Measurements from ENCODE around the gene ADGRF1. TPM values are rescaled to one million over a fixed set of nuclear protein-coding genes. Genes with fewer than 3 reads are reported as not detected.
"Not testable (repeated sequence)": the region's sequence is repeated elsewhere in the genome, so short reads cannot be mapped to it uniquely, and the experiment has no call there.

Gene ADGRF1
- total and polyA plus RNA-seq, 2 donors (not counting 3 experiments of a cell fraction or from before 2014, with no cell fraction given), result not detected

GRCh38 chr6:47090881-47091280 is 48.7 kb upstream of the ADGRF1 start:
- no peaks in the 10 kb centered on the region for H3K27me3 ChIP-seq (ENCODE audit: control insufficient read depth in 2 of 2, insufficient read depth in 2 of 2, low read length in 2 of 2)
- no peak overlapping the region for H3K9ac ChIP-seq (replicated peaks; ENCODE audit: extremely low read depth, insufficient read depth, low read length)
- CTCF ChIA-PET, result no interaction called here
- H2AFZ ChIP-seq (ENCODE audit: low read depth, low read length), result no peak overlapping the region
- TF ChIP-seq, protein P1, sequence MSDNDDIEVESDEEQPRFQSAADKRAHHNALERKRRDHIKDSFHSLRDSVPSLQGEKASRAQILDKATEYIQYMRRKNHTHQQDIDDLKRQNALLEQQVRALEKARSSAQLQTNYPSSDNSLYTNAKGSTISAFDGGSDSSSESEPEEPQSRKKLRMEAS (IDR thresholded peaks at IDR 0.05; ENCODE audit: insufficient read depth, insufficient read length), result no peak
- no peak for TF ChIP-seq GATA2 (IDR thresholded peaks at IDR 0.05; ENCODE audit: insufficient read depth, insufficient read length, low read depth, low read length)
- TF ChIP-seq POLR2AphosphoS5 (IDR thresholded peaks at IDR 0.05; ENCODE audit: insufficient read depth, low read depth, low read length), result no peak
- no peak for TF ChIP-seq POLR2A (IDR thresholded peaks at IDR 0.05; ENCODE audit: low read depth, low read length)
- no peak for TF ChIP-seq JUN (IDR thresholded peaks at IDR 0.05; ENCODE audit: borderline replicate concordance, insufficient read depth, insufficient read length, low read depth)
- no peak for TF ChIP-seq MYC (IDR thresholded peaks at IDR 0.05; ENCODE audit: low read depth, low read length)
- TF ChIP-seq, protein P2, sequence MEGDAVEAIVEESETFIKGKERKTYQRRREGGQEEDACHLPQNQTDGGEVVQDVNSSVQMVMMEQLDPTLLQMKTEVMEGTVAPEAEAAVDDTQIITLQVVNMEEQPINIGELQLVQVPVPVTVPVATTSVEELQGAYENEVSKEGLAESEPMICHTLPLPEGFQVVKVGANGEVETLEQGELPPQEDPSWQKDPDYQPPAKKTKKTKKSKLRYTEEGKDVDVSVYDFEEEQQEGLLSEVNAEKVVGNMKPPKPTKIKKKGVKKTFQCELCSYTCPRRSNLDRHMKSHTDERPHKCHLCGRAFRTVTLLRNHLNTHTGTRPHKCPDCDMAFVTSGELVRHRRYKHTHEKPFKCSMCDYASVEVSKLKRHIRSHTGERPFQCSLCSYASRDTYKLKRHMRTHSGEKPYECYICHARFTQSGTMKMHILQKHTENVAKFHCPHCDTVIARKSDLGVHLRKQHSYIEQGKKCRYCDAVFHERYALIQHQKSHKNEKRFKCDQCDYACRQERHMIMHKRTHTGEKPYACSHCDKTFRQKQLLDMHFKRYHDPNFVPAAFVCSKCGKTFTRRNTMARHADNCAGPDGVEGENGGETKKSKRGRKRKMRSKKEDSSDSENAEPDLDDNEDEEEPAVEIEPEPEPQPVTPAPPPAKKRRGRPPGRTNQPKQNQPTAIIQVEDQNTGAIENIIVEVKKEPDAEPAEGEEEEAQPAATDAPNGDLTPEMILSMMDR (IDR thresholded peaks at IDR 0.05; ENCODE audit: extremely low read depth in 1 of 2, insufficient read depth in 1 of 2, low read depth in 1 of 2, low read length in 2 of 2), result no peak
- no peak for TF ChIP-seq FOS (IDR thresholded peaks at IDR 0.05; ENCODE audit: borderline replicate concordance, insufficient read depth, low read length)
- no peak for TF ChIP-seq EZH2 (IDR thresholded peaks at IDR 0.05; ENCODE audit: borderline replicate concordance, low read depth, low read length, severe bottlenecking)
- no peak overlapping the region for H3K4me2 ChIP-seq (ENCODE audit: insufficient read depth, low read length)
- FAIRE-seq, result no peak
- no peak for DNase-seq (ENCODE audit: low read depth, low spot score)
- intact Hi-C loops (cut with micrococcal nuclease), result loop anchor here (10.0 kb wide), 1 partner anchor 324 kb away; no protein-coding TSS in a partner anchor
- H3K27ac ChIP-seq (ENCODE audit: insufficient read depth, low read depth, low read length), result no peak overlapping the region
- no peaks in the 10 kb centered on the region for H3K79me2 ChIP-seq (ENCODE audit: control insufficient read depth, insufficient read depth, low read length)
- POLR2A ChIA-PET, result no interaction called here
- H4K20me1 ChIP-seq (replicated peaks; ENCODE audit: control insufficient read depth, extremely low read depth, insufficient read depth, low read length), result no peaks in the 10 kb centered on the region
- dilution Hi-C loops (cut with MboI; ENCODE audit: extremely low pct_ligation_motif_present, low sequenced_read_pairs), result loop anchor here (25.0 kb wide), 1 partner anchor 146 kb away; no protein-coding TSS in a partner anchor
- H3K36me3 ChIP-seq (ENCODE audit: control insufficient read depth in 2 of 2, extremely low read depth in 1 of 2, insufficient read depth in 2 of 2, low read length in 2 of 2), result no peaks in the 10 kb centered on the region
- no peak overlapping the region for H3K4me3 ChIP-seq (replicated peaks in 1 of 3; ENCODE audit: insufficient read depth in 1 of 3, low read depth in 1 of 3, low read length in 3 of 3)
- no peaks in the 10 kb centered on the region for H3K9me1 ChIP-seq (replicated peaks; ENCODE audit: control insufficient read depth, extremely low read depth, insufficient read depth, low read length)
- BruUV-seq (replicated peaks), result no TSS peak
- no peaks in the 10 kb centered on the region for H3K9me3 ChIP-seq (replicated peaks; ENCODE audit: control insufficient read depth, insufficient read depth, low read length)
- peaks cover 8% of the 10 kb centered on the region for H3K4me1 ChIP-seq (ENCODE audit: control insufficient read depth, extremely low read depth, insufficient read depth, low read length)

DNA sequence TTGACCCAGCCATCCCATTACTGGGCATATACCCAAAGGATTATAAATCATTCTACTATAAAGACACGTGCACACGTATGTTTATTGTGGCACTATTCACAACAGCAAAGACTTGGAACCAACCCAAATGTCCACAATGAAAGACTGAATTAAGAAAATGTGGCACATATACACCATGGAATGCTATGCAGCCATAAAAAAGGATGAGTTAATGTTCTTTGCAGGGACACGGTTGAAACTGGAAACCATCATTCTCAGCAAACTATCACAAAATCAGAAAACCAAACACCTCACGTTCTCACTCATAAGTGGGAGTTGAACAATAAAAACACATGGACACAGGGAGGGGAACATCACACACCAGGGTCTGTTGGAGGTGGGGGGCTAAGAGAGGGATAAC is 47.3 kb upstream of the ADGRF1 start:
- H4K20me1 ChIP-seq (replicated peaks; ENCODE audit: control insufficient read depth, extremely low read depth, insufficient read depth, low read length); H3K36me3 ChIP-seq (ENCODE audit: control insufficient read depth in 2 of 2, extremely low read depth in 1 of 2, insufficient read depth in 2 of 2, low read length in 2 of 2); FAIRE-seq; POLR2A ChIA-PET; H3K79me2 ChIP-seq (ENCODE audit: control insufficient read depth, insufficient read depth, low read length); intact Hi-C loops (cut with micrococcal nuclease); H3K9ac ChIP-seq (replicated peaks; ENCODE audit: extremely low read depth, insufficient read depth, low read length); H2AFZ ChIP-seq (ENCODE audit: low read depth, low read length); H3K4me2 ChIP-seq (ENCODE audit: insufficient read depth, low read length); H3K4me1 ChIP-seq (ENCODE audit: control insufficient read depth, extremely low read depth, insufficient read depth, low read length); H3K9me1 ChIP-seq (replicated peaks; ENCODE audit: control insufficient read depth, extremely low read depth, insufficient read depth, low read length); H3K27ac ChIP-seq (ENCODE audit: insufficient read depth, low read depth, low read length); H3K9me3 ChIP-seq (replicated peaks; ENCODE audit: control insufficient read depth, insufficient read depth, low read length); BruUV-seq (replicated peaks); DNase-seq (ENCODE audit: low read depth, low spot score); H3K27me3 ChIP-seq (ENCODE audit: control insufficient read depth in 2 of 2, insufficient read depth in 2 of 2, low read length in 2 of 2); H3K4me3 ChIP-seq (replicated peaks in 1 of 3; ENCODE audit: insufficient read depth in 1 of 3, low read depth in 1 of 3, low read length in 3 of 3): not testable (repeated sequence)
- CTCF ChIA-PET, result interaction anchor here (1.1 kb wide), 1 partner anchor 8 kb away, joined by 3 read pairs; no protein-coding TSS in a partner anchor
- dilution Hi-C loops (cut with MboI; ENCODE audit: extremely low pct_ligation_motif_present, low sequenced_read_pairs), result loop anchor here (25.0 kb wide), 1 partner anchor 148 kb away; no protein-coding TSS in a partner anchor
